Calu3 (cell line): ENCODE results near the gene GFOD1. TPM values are rescaled to one million over a fixed set of nuclear protein-coding genes. Genes with fewer than 3 reads are reported as not detected.
A peak's percentile ranks its signal among the peaks of the same experiment; 100 is the strongest.

Experiments used
- BruUV-seq: library from RNA; stranded (reverse); fragments of 400-500 nt; replicated peaks from 2 replicates; lab custom pipeline; 2021; lab: Mats Ljungman, UMichigan
- CTCF ChIA-PET: fragments of 300-600 bp; sonication (Branson Sonifier 250); formaldehyde crosslinking; loops from one replicate; lab custom pipeline; 2022; ENCODE audit warnings: antibody characterized with exemption; lab: Charles Lee
- DNase-seq: peaks from one replicate; pipeline ENCODE4 v3.0.0; 2022
- H3K27ac Mint-ChIP-seq: one replicate; pipeline ENCODE4 v1.8.0; 2022; ENCODE audit warnings: mixed read lengths; ENCODE audit not compliant: unreplicated experiment
- H3K27me3 Mint-ChIP-seq: one replicate; pipeline ENCODE4 v1.8.0; 2022; ENCODE audit warnings: mixed read lengths; ENCODE audit not compliant: unreplicated experiment
- H3K36me3 Mint-ChIP-seq: one replicate; pipeline ENCODE4 v1.8.0; 2022; ENCODE audit warnings: mild to moderate bottlenecking, moderate library complexity, mixed read lengths; ENCODE audit not compliant: insufficient read depth, unreplicated experiment
- H3K4me1 Mint-ChIP-seq: one replicate; pipeline ENCODE4 v1.8.0; 2022; ENCODE audit warnings: mild to moderate bottlenecking, low read depth, mixed read lengths; ENCODE audit not compliant: unreplicated experiment
- H3K4me3 Mint-ChIP-seq: one replicate; pipeline ENCODE4 v1.8.0; 2022; ENCODE audit warnings: mild to moderate bottlenecking, low read depth, moderate library complexity, mixed read lengths; ENCODE audit not compliant: unreplicated experiment
- H3K9me3 Mint-ChIP-seq: one replicate; pipeline ENCODE4 v1.8.0; 2022; ENCODE audit warnings: low read depth, mixed read lengths; ENCODE audit not compliant: unreplicated experiment
- intact Hi-C: fragments of 100-400 bp; cut with micrococcal nuclease; formaldehyde crosslinking; loops from one replicate; pipeline ENCODE4 v1.10.0; 2022; ENCODE audit not compliant: unreplicated experiment
- total RNA-seq: library from RNA; stranded (reverse); gene quantifications from 2 replicates; pipeline ENCODE4 v1.2.3, GENCODE V29; 2022
- TF ChIP-seq, protein P1 (sequence below): fragments of 200-600 bp; IDR thresholded peaks from one replicate; pipeline ENCODE4 v1.8.0; 2022; ENCODE audit warnings: antibody characterized with exemption; ENCODE audit not compliant: unreplicated experiment

The GFOD1 gene
- total RNA-seq, 1 experiment from 2014 or later: 9.5 TPM

DNA sequence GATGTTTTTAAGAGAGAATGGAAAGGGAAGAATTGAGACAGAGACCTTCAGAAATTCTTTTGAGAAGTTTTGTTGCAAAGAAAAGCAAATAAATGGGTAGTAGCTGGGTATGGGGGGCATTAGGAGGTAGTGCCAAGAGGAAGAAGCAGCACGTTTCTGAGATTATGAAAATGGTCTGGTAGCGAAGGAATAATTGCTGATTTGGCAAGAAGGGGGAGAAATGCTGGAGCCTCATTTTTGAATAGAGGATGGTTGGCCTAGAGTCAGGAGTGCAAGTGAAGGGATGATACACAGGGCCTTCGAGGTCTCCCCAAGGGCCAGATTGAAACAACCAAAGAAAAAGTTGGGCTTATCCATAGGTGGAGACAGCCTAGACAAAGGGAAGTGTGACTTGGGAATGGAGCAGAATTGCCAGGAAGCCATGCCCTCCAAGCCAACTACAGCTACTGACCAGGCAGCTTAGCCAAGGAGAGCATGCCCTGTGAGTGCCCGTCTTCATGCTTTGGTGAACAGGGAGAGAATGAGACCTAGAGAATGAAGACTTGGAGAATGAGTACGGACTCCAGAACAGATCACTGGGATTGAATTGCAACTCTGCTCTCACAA lies 144.9 kb downstream of the GFOD1 start:
- CTCF ChIA-PET: no interaction called here
- intact Hi-C loops: no loop called here

DNA sequence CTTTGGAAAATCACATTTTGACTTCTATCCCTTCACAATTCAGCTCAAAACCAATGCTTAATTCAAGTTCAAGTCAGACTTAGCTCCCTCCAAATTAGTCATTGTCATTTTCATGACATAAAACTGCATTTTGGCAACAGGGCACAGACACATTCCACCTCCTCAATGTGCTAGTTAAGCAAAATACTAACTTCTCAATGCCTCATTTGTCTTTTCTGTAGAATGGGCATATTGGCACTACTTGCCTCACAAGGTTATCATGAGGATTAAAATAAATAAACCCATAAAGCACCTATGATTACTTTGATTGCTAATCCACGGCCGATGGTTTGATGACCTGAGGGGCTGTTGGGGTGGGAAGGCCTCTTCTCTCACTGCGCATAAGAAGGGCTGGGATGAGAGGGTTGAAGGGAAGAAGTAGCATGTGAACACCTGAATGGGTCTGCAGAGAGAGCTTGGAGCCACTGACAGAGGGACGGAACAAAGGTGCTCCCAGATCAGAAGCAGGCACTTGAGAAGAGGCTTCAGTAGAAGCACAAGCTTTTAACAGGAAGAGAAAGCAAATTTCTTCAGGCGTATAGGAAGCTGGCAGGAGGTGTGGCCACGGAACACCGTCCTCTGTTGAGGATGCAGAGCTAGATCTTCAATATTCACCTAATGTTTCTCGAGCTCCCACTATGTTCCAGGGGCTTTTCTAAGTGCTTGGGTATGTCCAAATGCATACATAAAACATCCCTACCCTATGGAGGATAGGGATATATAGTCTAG lies 147.4 kb downstream of the GFOD1 start:
- intact Hi-C loops: loop anchor here (10.0 kb wide), 1 partner anchor 115 kb away; no protein-coding TSS in a partner anchor
- no peak for DNase-seq
- BruUV-seq: no TSS peak
- CTCF ChIA-PET: no interaction called here
- H3K4me1 Mint-ChIP-seq: peaks cover 4% of the 10 kb centered on the region
- no peaks in the 10 kb centered on the region for H3K36me3 Mint-ChIP-seq
- TF ChIP-seq, protein P1, sequence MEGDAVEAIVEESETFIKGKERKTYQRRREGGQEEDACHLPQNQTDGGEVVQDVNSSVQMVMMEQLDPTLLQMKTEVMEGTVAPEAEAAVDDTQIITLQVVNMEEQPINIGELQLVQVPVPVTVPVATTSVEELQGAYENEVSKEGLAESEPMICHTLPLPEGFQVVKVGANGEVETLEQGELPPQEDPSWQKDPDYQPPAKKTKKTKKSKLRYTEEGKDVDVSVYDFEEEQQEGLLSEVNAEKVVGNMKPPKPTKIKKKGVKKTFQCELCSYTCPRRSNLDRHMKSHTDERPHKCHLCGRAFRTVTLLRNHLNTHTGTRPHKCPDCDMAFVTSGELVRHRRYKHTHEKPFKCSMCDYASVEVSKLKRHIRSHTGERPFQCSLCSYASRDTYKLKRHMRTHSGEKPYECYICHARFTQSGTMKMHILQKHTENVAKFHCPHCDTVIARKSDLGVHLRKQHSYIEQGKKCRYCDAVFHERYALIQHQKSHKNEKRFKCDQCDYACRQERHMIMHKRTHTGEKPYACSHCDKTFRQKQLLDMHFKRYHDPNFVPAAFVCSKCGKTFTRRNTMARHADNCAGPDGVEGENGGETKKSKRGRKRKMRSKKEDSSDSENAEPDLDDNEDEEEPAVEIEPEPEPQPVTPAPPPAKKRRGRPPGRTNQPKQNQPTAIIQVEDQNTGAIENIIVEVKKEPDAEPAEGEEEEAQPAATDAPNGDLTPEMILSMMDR: no peak
- H3K4me3 Mint-ChIP-seq: no peak overlapping the region
- H3K9me3 Mint-ChIP-seq: peaks cover 9% of the 10 kb centered on the region
- H3K27me3 Mint-ChIP-seq: peaks cover 20% of the 10 kb centered on the region
- no peak overlapping the region for H3K27ac Mint-ChIP-seq

More for the DNA sequence above, 144.9 kb downstream of the GFOD1 start:
- no peak for DNase-seq
- peaks cover 20% of the 10 kb centered on the region for H3K27me3 Mint-ChIP-seq
- no peaks in the 10 kb centered on the region for H3K36me3 Mint-ChIP-seq
- no peak overlapping the region for H3K27ac Mint-ChIP-seq
- H3K4me3 Mint-ChIP-seq: no peak overlapping the region
- H3K4me1 Mint-ChIP-seq: no peaks in the 10 kb centered on the region
- peaks cover 9% of the 10 kb centered on the region for H3K9me3 Mint-ChIP-seq
- BruUV-seq: no TSS peak
- TF ChIP-seq, protein P1: no peak

DNA sequence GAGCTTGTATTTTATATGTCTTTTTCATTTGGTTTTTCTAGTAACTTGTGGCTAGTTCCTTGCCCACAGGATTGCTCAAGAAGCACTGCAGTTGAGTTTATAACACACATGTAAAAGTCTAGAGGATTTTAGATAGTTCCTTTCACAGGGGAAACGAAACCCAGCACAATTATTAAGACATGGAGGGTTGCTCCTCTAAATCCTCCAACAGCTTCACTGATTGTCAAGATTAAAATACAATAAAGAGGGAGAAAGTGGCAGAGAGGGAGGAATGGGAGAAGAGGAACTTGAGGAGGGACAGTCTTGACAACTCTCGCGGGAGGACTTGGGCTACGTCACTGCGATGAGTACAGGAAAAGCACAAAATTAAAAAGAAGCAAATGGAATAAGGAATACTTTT lies 149.4 kb downstream of the GFOD1 start:
- peaks cover 10% of the 10 kb centered on the region for H3K4me1 Mint-ChIP-seq
- H3K27me3 Mint-ChIP-seq: peaks cover 20% of the 10 kb centered on the region
- DNase-seq: no peak
- no peak overlapping the region for H3K4me3 Mint-ChIP-seq
- CTCF ChIA-PET: interaction anchor here (1.1 to 1.6 kb wide), 2 partner anchors 200 to 237 kb away, joined by 3 to 7 read pairs; partner anchors contain the start of gene SIRT5
- H3K27ac Mint-ChIP-seq: no peak overlapping the region
- no peaks in the 10 kb centered on the region for H3K36me3 Mint-ChIP-seq
- TF ChIP-seq, protein P1: no peak
- no TSS peak for BruUV-seq
- peaks cover 9% of the 10 kb centered on the region for H3K9me3 Mint-ChIP-seq
- intact Hi-C loops: loop anchor here (10.0 kb wide), 1 partner anchor 113 kb away; no protein-coding TSS in a partner anchor

DNA sequence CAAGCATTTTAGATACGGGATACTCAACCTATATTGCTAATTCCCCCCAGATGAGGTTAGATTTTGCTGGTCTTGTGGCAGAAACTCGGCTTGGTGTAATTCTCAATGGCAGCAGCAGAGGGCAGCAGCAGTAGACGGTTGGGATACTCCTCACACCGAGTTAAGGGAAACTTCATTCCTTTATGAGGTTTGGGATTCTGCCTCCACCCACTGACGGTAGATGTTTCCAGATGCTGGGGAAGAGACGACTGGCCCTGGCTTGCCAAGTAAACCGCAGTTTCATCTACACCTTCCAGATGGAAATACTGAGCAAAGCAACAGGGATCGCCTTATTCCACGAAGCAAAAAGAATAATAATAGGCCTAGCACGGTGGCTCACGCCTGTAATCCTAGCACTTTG lies 150.8 kb downstream of the GFOD1 start:
- CTCF ChIA-PET: interaction anchor here (1.1 kb wide), 1 partner anchor 19 kb away, joined by 3 read pairs; no protein-coding TSS in a partner anchor
- TF ChIP-seq, protein P1: peak; percentile 61
- Mint-ChIP-seq H3K27ac (no peak overlapping the region), H3K4me1 (peaks cover 10% of the 10 kb centered on the region), H3K4me3 (no peak overlapping the region), H3K9me3 (peaks cover 3% of the 10 kb centered on the region), H3K36me3 (no peaks in the 10 kb centered on the region), H3K27me3 (peaks cover 16% of the 10 kb centered on the region)
- intact Hi-C loops: loop anchor here (1.0 to 10.0 kb wide), 3 partner anchors 112 to 239 kb away; no protein-coding TSS in a partner anchor
- BruUV-seq: no TSS peak
- DNase-seq: peak; percentile 58
